WTC11 (cell line): ENCODE measurements around the gene FAM236D.
"Not testable (repeated sequence)": the region's sequence is repeated elsewhere in the genome, so short reads cannot be mapped to it uniquely, and the experiment has no call there.

ENCODE experiments used
- ATF1 ChIP-seq: sonication (generic); formaldehyde crosslinking; IDR thresholded peaks from 2 replicates; pipeline ENCODE4 v1.8.1; 2023; ENCODE audit warnings: mild to moderate bottlenecking, moderate library complexity, missing genetic modification reagents
- MXD4 ChIP-seq: fragments of 250-450 bp; sonication (Bioruptor Pico); IDR thresholded peaks from 2 replicates; pipeline ENCODE4 v1.8.0; 2021; ENCODE audit warnings: mild to moderate bottlenecking, moderate library complexity, borderline replicate concordance
- MYBL2 ChIP-seq: sonication (generic); formaldehyde crosslinking; IDR thresholded peaks from 2 replicates; pipeline ENCODE4 v1.8.1; 2023; ENCODE audit warnings: mild to moderate bottlenecking, moderate library complexity, missing genetic modification reagents
- SMAD3 ChIP-seq: sonication (generic); formaldehyde crosslinking; IDR thresholded peaks from 2 replicates; pipeline ENCODE4 v1.8.0; 2022; ENCODE audit warnings: missing genetic modification reagents, mild to moderate bottlenecking, borderline replicate concordance
- ZNF138 ChIP-seq: sonication (generic); formaldehyde crosslinking; conservative IDR thresholded peaks from 2 replicates; pipeline ENCODE4 v1.8.1; 2022; ENCODE audit warnings: mild to moderate bottlenecking, moderate library complexity, missing genetic modification reagents
- TF ChIP-seq, protein P1 (sequence below): sonication (generic); formaldehyde crosslinking; IDR thresholded peaks from 2 replicates; pipeline ENCODE4 v1.8.0; 2022; ENCODE audit warnings: mild to moderate bottlenecking, missing genetic modification reagents
- TF ChIP-seq, protein P2 (sequence below): fragments of 200-600 bp; IDR thresholded peaks from 2 replicates; pipeline ENCODE4 v1.8.0; 2022; ENCODE audit warnings: antibody characterized with exemption
- TF ChIP-seq, protein P3 (sequence below): sonication (generic); formaldehyde crosslinking; IDR thresholded peaks from 2 replicates; pipeline ENCODE4 v1.8.0; 2022; ENCODE audit warnings: mild to moderate bottlenecking, missing genetic modification reagents

DNA sequence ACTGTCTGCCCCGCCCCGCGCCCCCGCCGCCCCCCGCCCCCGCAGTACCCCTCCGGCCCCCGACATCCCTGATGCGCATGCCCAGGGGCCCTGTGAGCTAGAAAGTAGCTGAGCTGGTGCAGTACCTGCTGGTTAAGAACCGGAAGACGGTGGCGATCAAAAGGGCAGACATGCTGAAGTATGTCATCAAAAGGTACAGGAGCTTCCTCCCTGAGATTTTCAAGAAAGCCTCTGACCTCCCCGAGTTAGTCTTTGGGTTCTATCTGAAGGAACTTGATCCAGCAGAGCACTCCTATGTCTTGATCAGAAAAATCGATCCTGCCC lies 30.6 kb downstream of the FAM236D start:
- TF ChIP-seq, protein P1, sequence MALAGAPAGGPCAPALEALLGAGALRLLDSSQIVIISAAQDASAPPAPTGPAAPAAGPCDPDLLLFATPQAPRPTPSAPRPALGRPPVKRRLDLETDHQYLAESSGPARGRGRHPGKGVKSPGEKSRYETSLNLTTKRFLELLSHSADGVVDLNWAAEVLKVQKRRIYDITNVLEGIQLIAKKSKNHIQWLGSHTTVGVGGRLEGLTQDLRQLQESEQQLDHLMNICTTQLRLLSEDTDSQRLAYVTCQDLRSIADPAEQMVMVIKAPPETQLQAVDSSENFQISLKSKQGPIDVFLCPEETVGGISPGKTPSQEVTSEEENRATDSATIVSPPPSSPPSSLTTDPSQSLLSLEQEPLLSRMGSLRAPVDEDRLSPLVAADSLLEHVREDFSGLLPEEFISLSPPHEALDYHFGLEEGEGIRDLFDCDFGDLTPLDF (CRISPR knock-in tag): not testable (repeated sequence)
- not testable (repeated sequence) for TF ChIP-seq ATF1, MXD4, SMAD3, MYBL2, ZNF138 (CRISPR knock-in tag)
- TF ChIP-seq, protein P2, sequence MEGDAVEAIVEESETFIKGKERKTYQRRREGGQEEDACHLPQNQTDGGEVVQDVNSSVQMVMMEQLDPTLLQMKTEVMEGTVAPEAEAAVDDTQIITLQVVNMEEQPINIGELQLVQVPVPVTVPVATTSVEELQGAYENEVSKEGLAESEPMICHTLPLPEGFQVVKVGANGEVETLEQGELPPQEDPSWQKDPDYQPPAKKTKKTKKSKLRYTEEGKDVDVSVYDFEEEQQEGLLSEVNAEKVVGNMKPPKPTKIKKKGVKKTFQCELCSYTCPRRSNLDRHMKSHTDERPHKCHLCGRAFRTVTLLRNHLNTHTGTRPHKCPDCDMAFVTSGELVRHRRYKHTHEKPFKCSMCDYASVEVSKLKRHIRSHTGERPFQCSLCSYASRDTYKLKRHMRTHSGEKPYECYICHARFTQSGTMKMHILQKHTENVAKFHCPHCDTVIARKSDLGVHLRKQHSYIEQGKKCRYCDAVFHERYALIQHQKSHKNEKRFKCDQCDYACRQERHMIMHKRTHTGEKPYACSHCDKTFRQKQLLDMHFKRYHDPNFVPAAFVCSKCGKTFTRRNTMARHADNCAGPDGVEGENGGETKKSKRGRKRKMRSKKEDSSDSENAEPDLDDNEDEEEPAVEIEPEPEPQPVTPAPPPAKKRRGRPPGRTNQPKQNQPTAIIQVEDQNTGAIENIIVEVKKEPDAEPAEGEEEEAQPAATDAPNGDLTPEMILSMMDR: not testable (repeated sequence)
- TF ChIP-seq, protein P3, sequence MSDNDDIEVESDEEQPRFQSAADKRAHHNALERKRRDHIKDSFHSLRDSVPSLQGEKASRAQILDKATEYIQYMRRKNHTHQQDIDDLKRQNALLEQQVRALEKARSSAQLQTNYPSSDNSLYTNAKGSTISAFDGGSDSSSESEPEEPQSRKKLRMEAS (CRISPR knock-in tag): not testable (repeated sequence)
